HepG2 (cell line): Measurements from ENCODE around the gene CD164L2. TPM values are rescaled to one million over a fixed set of nuclear protein-coding genes. Genes with fewer than 3 reads are reported as not detected.

ENCODE experiments used
- FOXP4 ChIP-seq: sonication (generic); formaldehyde crosslinking; IDR thresholded peaks from 2 replicates; pipeline ENCODE4 v1.4.0; 2020; ENCODE audit warnings: missing genetic modification reagents
- JUN ChIP-seq: sonication (generic); formaldehyde crosslinking; IDR thresholded peaks from 2 replicates; pipeline ENCODE4 v1.4.0; 2020; ENCODE audit warnings: mild to moderate bottlenecking, missing genetic modification reagents
- PAXIP1 ChIP-seq: sonication (generic); formaldehyde crosslinking; conservative IDR thresholded peaks from 2 replicates; pipeline ENCODE4 v1.4.0; 2020; ENCODE audit warnings: mild to moderate bottlenecking, missing genetic modification reagents, moderate library complexity
- PRMT3 ChIP-seq: sonication (generic); formaldehyde crosslinking; IDR thresholded peaks from 2 replicates; pipeline ENCODE4 v1.8.1; 2022; ENCODE audit warnings: low read depth, mild to moderate bottlenecking, moderate library complexity, missing genetic modification reagents, borderline replicate concordance
- RXRB ChIP-seq: IDR thresholded peaks from 2 replicates; pipeline ENCODE4 v1.6.1; 2016; ENCODE audit warnings: borderline replicate concordance, missing genetic modification reagents, missing compliant biosample characterization
- ZBTB4 ChIP-seq: sonication (generic); formaldehyde crosslinking; IDR thresholded peaks from 2 replicates; pipeline ENCODE4 v1.4.0; 2020; ENCODE audit warnings: missing genetic modification reagents, mild to moderate bottlenecking, borderline replicate concordance
- ZFY ChIP-seq: sonication (generic); formaldehyde crosslinking; IDR thresholded peaks from 2 replicates; pipeline ENCODE4 v1.4.0; 2020; ENCODE audit warnings: missing genetic modification reagents
- ZNF747 ChIP-seq: sonication (generic); formaldehyde crosslinking; IDR thresholded peaks from 2 replicates; pipeline ENCODE4 v1.8.1; 2023; ENCODE audit warnings: missing genetic modification reagents, mild to moderate bottlenecking, borderline replicate concordance
- ZNF83 ChIP-seq: sonication (generic); formaldehyde crosslinking; IDR thresholded peaks from 2 replicates; pipeline ENCODE4 v1.4.0; 2020; ENCODE audit warnings: missing genetic modification reagents, mild to moderate bottlenecking, borderline replicate concordance
- polyA plus RNA-seq, 8 experiments: library from polyadenylated mRNA; depleted of rRNA in 3 of 8; stranded (reverse) in 7 of 8; unstranded in 1 of 8; fragments of >200 nt; fragmentation: Illumina TruSeq in 4 of 8; extraction: Trizol in 4 of 8; gene quantifications; 2 replicates each; pipeline versions ENCODE4 v1.2.1 to v1.2.3, GENCODE V29; 2011 to 2016; ENCODE audit warnings: low read depth in 4 of 8, missing spikeins in 1 of 8, mixed read lengths in 1 of 8; ENCODE audit not compliant: insufficient read depth in 1 of 8
- total RNA-seq, 5 experiments: library from RNA; depleted of rRNA; stranded (reverse); fragments of >200 nt; fragmentation: Illumina TruSeq; extraction: Trizol; gene quantifications; 2 replicates each; pipeline ENCODE4 v1.2.3, GENCODE V29; 2016; ENCODE audit warnings: low read depth in 1 of 5
- TF ChIP-seq, protein P1 (sequence below): sonication (generic); formaldehyde crosslinking; IDR thresholded peaks from 2 replicates; pipeline ENCODE4 v1.9.0; 2021; ENCODE audit warnings: missing genetic modification reagents, borderline replicate concordance
- TF ChIP-seq, protein P2 (sequence below): sonication (generic); formaldehyde crosslinking; conservative IDR thresholded peaks from 2 replicates; pipeline ENCODE4 v1.5.0; 2020; ENCODE audit warnings: missing genetic modification reagents

CD164L2 gene
- total and polyA plus RNA-seq, 2 of the 13 experiments (the other 11 are each of a cell fraction or from before 2014, with no cell fraction given), result not detected

DNA sequence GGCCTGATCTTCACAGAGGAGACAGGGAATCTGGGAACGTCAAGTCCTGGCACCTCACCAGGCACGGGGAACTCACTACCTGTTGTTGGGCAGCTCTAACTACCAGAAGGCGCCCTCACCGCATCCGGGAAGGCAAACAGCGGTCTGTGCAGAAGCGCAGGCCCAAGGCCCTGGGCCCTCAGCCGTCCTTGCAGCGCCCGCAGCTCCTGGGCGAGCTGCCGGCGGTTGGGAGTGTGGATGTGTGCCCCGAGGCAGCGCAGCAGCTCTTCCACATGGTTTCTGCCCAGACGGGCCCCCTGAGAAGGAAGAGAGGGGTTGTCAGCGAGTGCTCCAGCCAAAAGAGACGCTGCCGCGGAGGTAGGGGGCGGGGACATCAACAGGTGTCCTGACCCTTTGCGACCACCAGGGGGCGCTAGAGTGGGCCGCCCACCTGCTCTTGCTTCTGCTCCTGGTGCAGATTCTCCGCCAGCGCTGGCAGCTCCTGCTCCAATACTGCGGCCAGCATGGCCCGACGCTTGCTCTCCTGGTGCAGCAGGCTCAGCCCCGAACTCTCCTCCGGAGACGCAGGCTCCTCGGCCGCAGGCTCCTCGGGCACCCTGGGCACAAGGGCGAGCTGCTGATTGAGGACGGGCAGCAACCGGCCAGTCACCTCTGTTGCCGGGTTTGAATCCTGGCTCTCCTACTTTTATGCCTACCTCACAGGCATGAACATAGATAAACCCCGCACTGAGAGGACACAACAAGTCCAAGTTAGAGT is 25.7 kb downstream of the CD164L2 start (continued):
- 0 out of 2 replicates have a peak, but pooled peaks have one; percentile 19 for TF ChIP-seq ZBTB4 (CRISPR knock-in tag)
- TF ChIP-seq, protein P1, sequence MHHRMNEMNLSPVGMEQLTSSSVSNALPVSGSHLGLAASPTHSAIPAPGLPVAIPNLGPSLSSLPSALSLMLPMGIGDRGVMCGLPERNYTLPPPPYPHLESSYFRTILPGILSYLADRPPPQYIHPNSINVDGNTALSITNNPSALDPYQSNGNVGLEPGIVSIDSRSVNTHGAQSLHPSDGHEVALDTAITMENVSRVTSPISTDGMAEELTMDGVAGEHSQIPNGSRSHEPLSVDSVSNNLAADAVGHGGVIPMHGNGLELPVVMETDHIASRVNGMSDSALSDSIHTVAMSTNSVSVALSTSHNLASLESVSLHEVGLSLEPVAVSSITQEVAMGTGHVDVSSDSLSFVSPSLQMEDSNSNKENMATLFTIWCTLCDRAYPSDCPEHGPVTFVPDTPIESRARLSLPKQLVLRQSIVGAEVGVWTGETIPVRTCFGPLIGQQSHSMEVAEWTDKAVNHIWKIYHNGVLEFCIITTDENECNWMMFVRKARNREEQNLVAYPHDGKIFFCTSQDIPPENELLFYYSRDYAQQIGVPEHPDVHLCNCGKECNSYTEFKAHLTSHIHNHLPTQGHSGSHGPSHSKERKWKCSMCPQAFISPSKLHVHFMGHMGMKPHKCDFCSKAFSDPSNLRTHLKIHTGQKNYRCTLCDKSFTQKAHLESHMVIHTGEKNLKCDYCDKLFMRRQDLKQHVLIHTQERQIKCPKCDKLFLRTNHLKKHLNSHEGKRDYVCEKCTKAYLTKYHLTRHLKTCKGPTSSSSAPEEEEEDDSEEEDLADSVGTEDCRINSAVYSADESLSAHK, result 0 out of 2 replicates have a peak, but pooled peaks have one; percentile 37
- 0 out of 2 replicates have a peak, but pooled peaks have one; percentile 15 for TF ChIP-seq RXRB (CRISPR knock-in tag)
- no peak for TF ChIP-seq ZNF83
- TF ChIP-seq, protein P2, sequence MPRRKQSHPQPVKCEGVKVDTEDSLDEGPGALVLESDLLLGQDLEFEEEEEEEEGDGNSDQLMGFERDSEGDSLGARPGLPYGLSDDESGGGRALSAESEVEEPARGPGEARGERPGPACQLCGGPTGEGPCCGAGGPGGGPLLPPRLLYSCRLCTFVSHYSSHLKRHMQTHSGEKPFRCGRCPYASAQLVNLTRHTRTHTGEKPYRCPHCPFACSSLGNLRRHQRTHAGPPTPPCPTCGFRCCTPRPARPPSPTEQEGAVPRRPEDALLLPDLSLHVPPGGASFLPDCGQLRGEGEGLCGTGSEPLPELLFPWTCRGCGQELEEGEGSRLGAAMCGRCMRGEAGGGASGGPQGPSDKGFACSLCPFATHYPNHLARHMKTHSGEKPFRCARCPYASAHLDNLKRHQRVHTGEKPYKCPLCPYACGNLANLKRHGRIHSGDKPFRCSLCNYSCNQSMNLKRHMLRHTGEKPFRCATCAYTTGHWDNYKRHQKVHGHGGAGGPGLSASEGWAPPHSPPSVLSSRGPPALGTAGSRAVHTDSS (CRISPR knock-in tag), result 0 out of 2 replicates have a peak, but pooled peaks have one; percentile 74
- TF ChIP-seq JUN (CRISPR knock-in tag), result no peak
- TF ChIP-seq FOXP4 (CRISPR knock-in tag), result 0 out of 2 replicates have a peak, but pooled peaks have one; percentile 17
- peak; percentile 41; the same call in 1 of the 2 replicates for TF ChIP-seq ZFY (CRISPR knock-in tag)
- no peak for TF ChIP-seq PAXIP1 (CRISPR knock-in tag)
- no peak for TF ChIP-seq PRMT3 (CRISPR knock-in tag)
- TF ChIP-seq ZNF747 (CRISPR knock-in tag), result no peak; the same call in 1 of the 2 replicates
